CD4-positive, alpha-beta T cell treated with Interleukin-4 for 4 hours (primary cell): ENCODE measurements around the gene KLF15.

Source experiments
- DNase-seq: peaks from one replicate; pipeline ENCODE4 v3.0.0-alpha.2; 2020

Gene KLF15

DNA sequence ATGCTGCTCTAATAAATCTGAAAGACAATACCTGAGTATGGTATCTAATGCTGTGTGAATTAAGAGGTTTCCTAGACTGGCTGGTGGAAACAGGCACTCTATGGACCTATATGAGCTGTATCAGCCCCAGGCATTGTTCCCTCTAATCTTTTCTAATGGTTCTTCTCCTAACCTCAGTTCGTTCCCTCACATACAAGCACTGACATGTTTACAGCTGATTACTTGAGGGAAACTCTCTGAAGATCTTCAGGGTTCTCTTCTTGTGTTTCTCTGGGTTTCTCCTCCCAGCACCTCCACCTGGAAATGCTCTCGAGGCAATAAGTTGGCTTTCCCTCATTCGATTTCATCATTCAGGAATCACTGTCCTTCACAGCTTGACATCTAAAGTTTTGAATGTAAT lies 52.9 kb downstream of the KLF15 start:
- DNase-seq: no peak

GRCh38 chr3:126303272-126303671 lies 53.9 kb downstream of the KLF15 start:
- DNase-seq: no peak

DNA sequence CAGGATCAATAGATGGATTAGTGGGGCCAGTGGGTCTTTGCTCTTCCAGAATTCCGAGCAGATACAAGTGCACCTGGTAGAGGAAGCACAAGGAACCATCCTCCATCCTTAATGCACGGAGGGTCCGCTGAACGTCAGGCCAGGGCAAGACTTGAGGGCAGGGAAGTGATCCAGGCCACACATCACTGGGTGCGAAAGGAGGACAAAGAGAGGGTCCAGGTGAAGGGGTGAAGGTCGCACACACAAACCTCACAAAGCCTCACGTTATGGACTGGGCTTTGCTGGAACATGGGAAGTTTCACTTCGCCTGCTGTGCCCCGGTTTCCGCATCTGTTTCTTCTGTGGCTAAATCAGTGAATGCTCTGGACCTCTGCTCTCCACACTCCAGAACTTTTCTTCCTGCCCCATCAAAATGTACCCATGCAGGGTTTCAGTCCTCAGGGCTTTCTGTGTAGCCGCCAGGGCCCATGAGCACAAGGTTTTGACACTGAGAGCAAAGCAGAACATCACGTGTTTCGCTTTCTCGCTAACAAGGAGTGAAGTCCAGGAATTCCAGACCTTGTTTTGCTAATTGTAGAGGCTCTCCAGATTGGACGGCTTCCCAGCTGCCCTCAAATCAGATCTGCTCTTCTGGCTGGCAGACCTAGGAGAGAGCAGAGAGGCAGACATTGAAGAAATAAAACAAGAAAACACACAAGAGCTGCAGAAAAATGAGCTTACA lies 56.3 kb downstream of the KLF15 start:
- DNase-seq: no peak

GRCh38 chr3:126300001-126300760 lies 57.0 kb downstream of the KLF15 start:
- no peak for DNase-seq

DNA sequence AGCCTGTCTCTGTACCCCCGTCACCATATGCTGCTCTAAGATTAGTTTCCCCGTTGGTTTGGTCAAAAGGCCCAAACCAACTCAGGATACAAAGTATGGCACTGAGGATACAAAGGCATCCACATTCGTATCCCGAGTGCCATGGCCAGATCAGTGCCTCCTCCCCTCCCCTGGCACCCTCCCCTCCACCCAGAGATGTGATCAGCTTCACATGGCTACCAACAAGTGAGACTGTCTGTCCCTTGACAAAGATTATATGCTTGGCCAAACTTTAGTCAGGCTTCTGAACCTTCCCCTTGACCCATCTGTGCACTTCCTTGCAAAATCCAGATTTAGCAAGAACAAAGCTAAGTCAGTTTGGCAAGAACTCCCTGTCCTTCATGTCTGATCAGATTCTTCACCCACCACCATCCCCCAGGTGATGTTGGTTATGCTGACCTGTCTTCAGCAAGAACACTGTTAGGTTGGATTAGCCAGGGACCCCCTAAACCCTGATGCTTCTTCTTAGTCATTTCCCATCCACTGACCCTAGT lies 61.7 kb downstream of the KLF15 start:
- DNase-seq: no peak

- DNase-seq: no peak
These were observed 62.9 kb downstream of the KLF15 start for GRCh38 chr3:126294211-126294808.

DNA sequence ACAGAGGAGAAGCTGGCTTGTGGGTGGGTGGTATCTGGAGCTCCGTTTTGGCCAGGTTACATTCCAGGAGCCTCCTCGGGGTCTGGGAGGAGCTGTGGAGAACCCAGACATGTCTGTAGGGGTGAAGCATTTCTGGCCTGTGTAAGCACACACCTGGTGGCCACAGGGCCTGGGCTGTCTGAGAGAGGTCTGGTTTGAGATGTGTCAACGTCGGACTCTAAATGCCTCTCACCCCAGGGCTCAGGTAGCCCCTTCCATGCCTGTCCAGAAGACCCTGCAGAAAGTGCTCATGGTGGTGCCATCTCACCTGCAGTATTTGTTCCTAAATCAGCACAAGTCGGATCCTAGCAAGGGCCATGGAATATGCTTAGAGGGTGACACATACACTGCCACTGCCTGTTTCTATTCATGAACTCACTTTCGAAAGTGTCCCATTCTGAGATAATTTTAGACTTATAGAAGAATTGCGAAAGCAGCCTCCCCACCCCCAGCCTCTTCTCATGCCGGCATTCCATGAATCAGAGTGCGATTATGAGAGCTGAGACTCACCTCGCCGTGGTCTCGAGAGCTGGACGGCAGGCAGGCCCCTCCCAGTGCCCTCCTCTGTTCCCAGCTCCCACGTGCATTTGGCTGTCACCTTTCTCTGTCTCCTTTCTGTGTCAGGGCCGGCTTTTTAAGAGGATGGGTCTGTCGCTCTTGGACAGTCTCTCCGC lies 63.7 kb downstream of the KLF15 start:
- no peak for DNase-seq
